ENCODE data around the gene MTIF2.

GRCh38 chr2:55225481-55226020 is 43.5 kb downstream of the MTIF2 start:
- TF ChIP-seq CTCF (IDR thresholded peaks at IDR 0.05; ENCODE audit: low read depth, low read length) (no peak), POLR2A (IDR thresholded peaks at IDR 0.05; ENCODE audit: extremely low read depth, insufficient read length) (no peak), MYC (IDR thresholded peaks at IDR 0.05; ENCODE audit: low read depth, low read length) (no peak)
